HG02870 (cell line): Measurements from ENCODE around the gene TMEM143.
"Not testable (repeated sequence)": the region's sequence is repeated elsewhere in the genome, so short reads cannot be mapped to it uniquely, and the experiment has no call there.

ENCODE experiments used
- ATAC-seq: cut with Tn5 transposase; IDR thresholded peaks from one replicate; pipeline ENCODE4 v1.9.1; 2021; ENCODE audit warnings: mild to moderate bottlenecking, moderate library complexity; ENCODE audit not compliant: unreplicated experiment

The TMEM143 gene

DNA sequence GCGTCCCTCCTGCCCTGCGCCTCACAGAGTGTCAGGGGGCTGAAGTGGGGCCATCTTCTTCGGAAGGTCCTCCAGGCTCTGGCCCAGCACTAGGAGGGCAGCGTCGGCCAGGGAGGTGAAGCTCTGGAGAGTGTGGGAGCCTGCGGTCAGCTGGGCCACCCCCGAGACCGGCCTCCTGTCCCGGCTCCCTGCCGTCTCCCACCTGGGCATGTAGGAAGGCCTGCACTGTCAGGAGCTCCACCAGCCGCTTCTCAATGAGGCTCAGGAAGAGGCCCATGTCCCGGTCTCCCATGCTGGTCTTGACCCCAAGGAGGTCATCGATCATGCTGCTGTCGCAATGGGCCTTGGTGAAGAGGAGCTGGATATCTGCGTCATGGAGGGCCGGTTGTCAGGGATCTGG is 65.8 kb downstream of the TMEM143 start:
- ATAC-seq, result no peak

GRCh38 chr19:48296963-48297734 is 66.6 kb downstream of the TMEM143 start:
- no peak for ATAC-seq

GRCh38 chr19:48295458-48295857 is 68.3 kb downstream of the TMEM143 start:
- no peak for ATAC-seq

GRCh38 chr19:48292798-48293197 is 70.9 kb downstream of the TMEM143 start:
- no peak for ATAC-seq

DNA sequence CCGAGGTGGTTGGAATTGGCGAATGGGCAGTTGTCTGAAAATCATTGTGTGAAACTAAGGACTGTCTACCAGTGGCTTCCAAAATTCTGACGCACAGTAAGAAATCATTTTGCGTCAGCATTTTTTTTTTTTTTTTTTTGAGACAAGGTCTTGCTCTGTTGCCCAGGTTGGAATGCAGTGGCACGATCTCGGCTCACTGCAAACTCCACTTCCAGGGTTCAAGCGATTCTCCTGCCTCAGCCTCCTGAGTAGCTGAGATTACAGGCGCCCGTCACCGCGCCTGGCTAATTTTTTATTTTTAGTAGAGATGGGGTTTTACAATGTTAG is 72.3 kb downstream of the TMEM143 start:
- not testable (repeated sequence) for ATAC-seq

DNA sequence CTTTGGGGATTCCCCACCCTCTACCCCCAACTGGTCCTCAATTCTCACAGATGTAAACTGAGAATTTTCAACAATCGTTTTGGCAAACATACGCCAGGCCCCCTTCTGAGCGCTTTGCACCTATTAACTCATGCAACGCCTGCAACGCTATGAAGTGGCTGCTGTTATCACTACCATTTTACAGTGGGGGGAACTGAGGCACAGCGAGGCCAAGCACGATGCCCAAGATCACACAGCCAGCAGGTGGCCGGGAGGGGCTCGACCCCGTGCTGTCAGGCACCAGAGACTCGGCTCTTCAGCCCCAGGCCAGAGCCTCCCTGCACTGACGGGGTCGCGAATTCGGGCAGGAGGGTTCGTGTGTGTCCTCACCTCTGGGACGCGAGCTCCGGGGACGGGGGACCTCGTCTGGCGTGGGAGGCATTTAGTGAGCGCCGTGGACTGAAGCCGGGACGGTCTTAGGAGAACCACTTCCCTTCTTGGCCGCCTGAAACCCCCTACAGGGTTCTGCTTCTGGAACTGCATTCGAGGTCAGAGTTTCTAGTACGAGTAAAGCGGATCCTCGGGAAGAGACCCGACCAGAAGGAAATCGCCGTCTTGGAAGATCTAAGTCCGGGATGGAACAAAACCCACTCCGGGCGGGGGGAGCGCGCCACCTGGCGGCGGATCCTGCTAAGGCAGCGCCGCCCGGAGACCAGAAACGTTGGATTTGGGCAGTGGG is 72.8 kb downstream of the TMEM143 start:
- ATAC-seq, result no peak

DNA sequence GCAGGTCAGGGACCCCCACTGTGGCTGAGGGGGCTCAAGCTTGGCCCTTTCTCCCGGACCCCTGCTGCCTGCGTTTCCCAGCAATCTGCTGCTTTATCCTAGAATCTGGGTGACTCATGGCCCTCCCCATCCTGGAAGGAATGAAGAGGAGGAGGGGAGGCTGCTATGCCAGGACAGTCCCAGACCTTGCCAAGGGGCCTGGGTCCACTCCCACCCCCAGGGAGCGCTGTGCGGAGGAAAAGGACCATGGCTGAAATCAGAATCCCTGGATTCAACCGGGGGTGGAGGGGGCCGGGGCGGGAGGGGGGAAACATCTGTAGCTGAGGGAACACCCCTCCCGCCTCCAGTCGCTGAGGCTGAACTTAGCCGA is 73.4 kb downstream of the TMEM143 start:
- no peak for ATAC-seq

DNA sequence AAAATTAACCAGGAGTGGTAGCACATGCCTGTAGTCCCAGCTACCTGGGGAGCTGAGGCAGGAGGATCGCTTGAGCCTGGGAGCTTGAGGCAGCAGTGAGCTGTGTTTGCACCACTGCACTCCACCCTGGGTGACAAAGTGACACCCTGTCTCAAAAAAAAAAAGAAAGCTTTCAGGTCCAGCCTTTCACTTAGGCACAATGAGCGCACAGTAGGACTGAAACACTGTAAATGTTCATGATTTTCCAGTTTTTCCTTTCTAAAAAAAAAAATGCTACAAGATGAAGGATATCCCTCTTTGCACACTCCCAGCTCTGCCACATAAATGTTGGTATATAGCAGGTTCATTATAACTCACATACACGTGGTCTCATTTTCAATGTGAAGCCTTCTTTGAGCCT is 76.0 kb downstream of the TMEM143 start:
- ATAC-seq, result no peak

GRCh38 chr19:48284896-48285295 is 78.8 kb downstream of the TMEM143 start:
- ATAC-seq, result no peak

DNA sequence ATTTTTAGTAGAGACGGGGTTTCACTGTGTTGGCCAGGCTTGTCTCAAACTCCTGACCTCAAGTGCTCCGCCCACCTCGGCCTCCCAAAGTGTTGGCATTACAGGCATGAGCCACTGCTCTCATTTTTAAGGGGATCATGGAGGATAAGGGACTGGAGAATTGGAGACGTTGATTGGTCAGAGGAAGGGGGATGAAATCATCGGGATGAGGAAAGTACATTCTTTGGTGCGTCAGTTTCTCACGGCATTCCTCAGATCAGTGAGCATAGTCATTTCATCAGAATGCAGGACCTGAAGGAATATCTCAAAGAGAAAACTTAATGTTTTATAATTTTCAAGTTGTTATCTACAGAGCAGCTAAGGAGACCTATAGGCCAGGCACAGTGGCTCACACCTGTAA is 79.8 kb downstream of the TMEM143 start:
- ATAC-seq, result no peak
